Endothelial cell of umbilical vein (primary cell): ENCODE measurements around the gene ACOX3. TPM values are rescaled to one million over a fixed set of nuclear protein-coding genes. Genes with fewer than 3 reads are reported as not detected.

Experiments
- BruUV-seq: library from RNA; stranded (reverse); fragments of 400-500 nt; replicated peaks from 2 replicates; lab custom pipeline; 2021; lab: Mats Ljungman, UMichigan
- CTCF ChIA-PET: fragments of 300-600, 350-600 bp; sonication (Branson Sonifier 250); formaldehyde crosslinking; loops from one replicate; lab custom pipeline; 2021; ENCODE audit warnings: antibody characterized with exemption, inconsistent platforms; lab: Charles Lee
- POLR2A ChIA-PET: fragments of 300-600, 350-600 bp; sonication (Branson Sonifier 250); formaldehyde crosslinking; loops from one replicate; lab custom pipeline; 2021; ENCODE audit warnings: antibody characterized with exemption, inconsistent platforms; lab: Charles Lee
- DNase-seq: peaks from one replicate; pipeline ENCODE4 v3.0.0-alpha.2; 2011; ENCODE audit warnings: low read depth, low spot score
- FAIRE-seq: peaks from 2 replicates; lab custom pipeline; 2011; peaks lifted over from hg19 to GRCh38; lab: Jason Lieb, UNC
- H2AFZ ChIP-seq: 2 replicates; pipeline ENCODE4 v1.6.0; 2012; ENCODE audit warnings: low read depth, low read length, control low read depth, inconsistent platforms
- H3K27ac ChIP-seq: 2 replicates; pipeline ENCODE4 v1.5.1; 2011; ENCODE audit warnings: low read depth, mild to moderate bottlenecking, control low read depth, low read length, moderate library complexity; ENCODE audit not compliant: insufficient read depth
- H3K27me3 ChIP-seq, 2 experiments: 2 replicates each; pipeline versions ENCODE4 v1.6.0 to v1.6.1; 2011; ENCODE audit warnings: low read length in 2 of 2, mixed read lengths in 1 of 2; ENCODE audit not compliant: control insufficient read depth in 2 of 2, insufficient read depth in 2 of 2
- H3K36me3 ChIP-seq, 2 experiments: 2 replicates in 1 of 2; 3 replicates in 1 of 2; pipeline ENCODE4 v1.5.1; 2011; ENCODE audit warnings: low read length in 2 of 2, mild to moderate bottlenecking in 1 of 2, moderate library complexity in 1 of 2; ENCODE audit not compliant: control insufficient read depth in 2 of 2, insufficient read depth in 2 of 2; ENCODE audit errors: extremely low read depth in 1 of 2
- H3K4me1 ChIP-seq: 3 replicates; pipeline ENCODE4 v1.5.1; 2011; ENCODE audit warnings: mild to moderate bottlenecking, low read length; ENCODE audit not compliant: control insufficient read depth, insufficient read depth; ENCODE audit errors: extremely low read depth
- H3K4me2 ChIP-seq: 2 replicates; pipeline ENCODE4 v1.6.1; 2011; ENCODE audit warnings: low read length, control low read depth, mixed read lengths; ENCODE audit not compliant: insufficient read depth
- H3K4me3 ChIP-seq, 3 experiments: fragments of 200-600 bp in 1 of 3; sonication (generic), shearing (Covaris generic) in 1 of 3; replicated peaks in 1 of 3; 2 replicates each; pipeline ENCODE4 v1.5.1; 2011 to 2016; ENCODE audit warnings: control low read depth in 3 of 3, low read length in 3 of 3, mild to moderate bottlenecking in 2 of 3, inconsistent platforms in 1 of 3, low read depth in 1 of 3, moderate library complexity in 1 of 3; ENCODE audit not compliant: insufficient read depth in 1 of 3
- H3K79me2 ChIP-seq: 2 replicates; pipeline ENCODE4 v1.6.0; 2012; ENCODE audit warnings: low read length, inconsistent platforms; ENCODE audit not compliant: control insufficient read depth, insufficient read depth
- H3K9ac ChIP-seq: replicated peaks from 2 replicates; pipeline ENCODE3; 2011; ENCODE audit warnings: low read length, control low read depth; ENCODE audit not compliant: insufficient read depth; ENCODE audit errors: extremely low read depth
- H3K9me1 ChIP-seq: replicated peaks from 3 replicates; pipeline ENCODE4 v1.6.0; 2011; ENCODE audit warnings: mild to moderate bottlenecking, low read length; ENCODE audit not compliant: control insufficient read depth, insufficient read depth; ENCODE audit errors: extremely low read depth
- H3K9me3 ChIP-seq: replicated peaks from 2 replicates; pipeline ENCODE4 v1.5.1; 2012; ENCODE audit warnings: low read length, inconsistent platforms; ENCODE audit not compliant: control insufficient read depth, insufficient read depth
- H4K20me1 ChIP-seq: replicated peaks from 2 replicates; pipeline ENCODE3; 2011; ENCODE audit warnings: mild to moderate bottlenecking, low read length; ENCODE audit not compliant: control insufficient read depth, insufficient read depth; ENCODE audit errors: extremely low read depth
- CTCF ChIP-seq, 2 donors: IDR thresholded peaks; 1 replicate in 1 of 2; 2 replicates in 1 of 2; pipeline ENCODE4 v1.5.1; 2011; ENCODE audit warnings: low read length in 2 of 2, mild to moderate bottlenecking in 2 of 2, moderate library complexity in 2 of 2, control low read depth in 1 of 2, inconsistent platforms in 1 of 2, low read depth in 1 of 2; ENCODE audit not compliant: insufficient read depth in 1 of 2; ENCODE audit errors: extremely low read depth in 1 of 2
- EZH2 ChIP-seq: IDR thresholded peaks from 2 replicates; pipeline ENCODE4 v1.6.1; 2012; ENCODE audit warnings: borderline replicate concordance, low read depth, mild to moderate bottlenecking, moderate library complexity, low read length, inconsistent platforms; ENCODE audit not compliant: severe bottlenecking
- FOS ChIP-seq: IDR thresholded peaks from 2 replicates; pipeline ENCODE4 v1.6.1; 2011; ENCODE audit warnings: mild to moderate bottlenecking, low read length, moderate library complexity, borderline replicate concordance; ENCODE audit not compliant: insufficient read depth
- GATA2 ChIP-seq: IDR thresholded peaks from 2 replicates; pipeline ENCODE4 v1.7.0; 2011; ENCODE audit warnings: low read depth, mild to moderate bottlenecking, moderate library complexity, mixed read lengths, low read length; ENCODE audit not compliant: insufficient read length, insufficient read depth
- JUN ChIP-seq: IDR thresholded peaks from 2 replicates; pipeline ENCODE4 v1.6.1; 2011; ENCODE audit warnings: borderline replicate concordance, low read depth; ENCODE audit not compliant: insufficient read length, insufficient read depth
- MAX ChIP-seq: IDR thresholded peaks from 2 replicates; pipeline ENCODE4 v1.6.1; 2011; ENCODE audit not compliant: insufficient read depth, insufficient read length
- MYC ChIP-seq: IDR thresholded peaks from one replicate; pipeline ENCODE4 v1.6.1; 2011; ENCODE audit warnings: mild to moderate bottlenecking, low read depth, low read length
- POLR2A ChIP-seq: IDR thresholded peaks from 2 replicates; pipeline ENCODE4 v1.6.1; 2012; ENCODE audit warnings: low read depth, mild to moderate bottlenecking, control low read depth, low read length
- POLR2AphosphoS5 ChIP-seq: IDR thresholded peaks from 2 replicates; pipeline ENCODE4 v1.6.1; 2012; ENCODE audit warnings: low read depth, mild to moderate bottlenecking, control low read depth, low read length, moderate library complexity; ENCODE audit not compliant: insufficient read depth
- dilution Hi-C: fragments of 300-500 bp; cut with MboI; formaldehyde crosslinking; loops from one replicate; pipeline ENCODE4 v1.15.0; 2019; ENCODE audit warnings: low sequenced_read_pairs; ENCODE audit not compliant: extremely low pct_ligation_motif_present
- intact Hi-C: fragments of 100-400 bp; cut with micrococcal nuclease; formaldehyde crosslinking; loops from one replicate; pipeline ENCODE4 v1.10.0; 2022
- polyA plus RNA-seq, 4 experiments: library from polyadenylated mRNA; depleted of rRNA in 3 of 4; stranded (reverse) in 3 of 4; unstranded in 1 of 4; fragments of >200 nt; gene quantifications; 2 replicates each; pipeline versions ENCODE4 v1.2.1 to v1.2.3, GENCODE V29; 2011 to 2012; ENCODE audit warnings: missing spikeins in 1 of 4
- total RNA-seq: library from RNA; stranded (reverse); gene quantifications from 2 replicates; pipeline ENCODE4 v1.2.3, GENCODE V29; 2021

ACOX3 gene
- total and polyA plus RNA-seq, 2 donors (not counting 3 experiments of a cell fraction or from before 2014, with no cell fraction given), result 13.0 to 26.3 TPM

- CTCF ChIA-PET, result no interaction called here
- TF ChIP-seq MAX (no peak), MYC (no peak), EZH2 (no peak)
- H3K4me3 ChIP-seq, result no peak overlapping the region
- no peaks in the 10 kb centered on the region for H3K9me3 ChIP-seq
- no peak overlapping the region for H3K9ac ChIP-seq
- BruUV-seq, result no TSS peak
- H3K27ac ChIP-seq, result no peak overlapping the region
- H3K27me3 ChIP-seq, result no peaks in the 10 kb centered on the region
- H3K4me2 ChIP-seq, result no peak overlapping the region
- DNase-seq, result no peak
- POLR2A ChIA-PET, result no interaction called here
- no peaks in the 10 kb centered on the region for H4K20me1 ChIP-seq
- dilution Hi-C loops, result no loop called here
- H3K9me1 ChIP-seq, result no peaks in the 10 kb centered on the region
- no peak overlapping the region for H2AFZ ChIP-seq
- peaks cover 6 to 26% of the 10 kb centered on the region in 2 experiments for H3K36me3 ChIP-seq
- intact Hi-C loops, result no loop called here
- FAIRE-seq, result no peak
- no peaks in the 10 kb centered on the region for H3K4me1 ChIP-seq
- H3K79me2 ChIP-seq, result no peaks in the 10 kb centered on the region
Measured at GRCh38 chr4:8461616-8462015, 21.1 kb upstream of the ACOX3 start.

- dilution Hi-C loops, result no loop called here
- Histone ChIP-seq H3K27me3 (no peaks in the 10 kb centered on the region), H3K79me2 (no peaks in the 10 kb centered on the region), H3K9me1 (no peaks in the 10 kb centered on the region), H3K4me2 (no peak overlapping the region), H2AFZ (no peak overlapping the region), H3K27ac (no peak overlapping the region), H3K4me3 (no peak overlapping the region), H3K9ac (no peak overlapping the region), H3K36me3 (peaks cover 6 to 21% of the 10 kb centered on the region in 2 experiments), H3K4me1 (no peaks in the 10 kb centered on the region), H3K9me3 (no peaks in the 10 kb centered on the region), H4K20me1 (no peaks in the 10 kb centered on the region)
- POLR2A ChIA-PET, result no interaction called here
- TF ChIP-seq JUN (no peak), CTCF (IDR thresholded peaks at IDR 0.05; ENCODE audit: extremely low read depth in 1 of 2, insufficient read depth in 1 of 2, low read depth in 1 of 2, low read length in 2 of 2) (no peak), EZH2 (no peak), MAX (no peak), FOS (no peak), POLR2AphosphoS5 (no peak), GATA2 (no peak), MYC (no peak), POLR2A (no peak)
- BruUV-seq, result no TSS peak
- FAIRE-seq, result no peak
- intact Hi-C loops, result no loop called here
- no peak for DNase-seq
- CTCF ChIA-PET, result no interaction called here
Measured at GRCh38 chr4:8461086-8461485, 20.6 kb upstream of the ACOX3 start.
